GM23338 (cell line): ENCODE data around the gene C17orf50. TPM values are rescaled to one million over a fixed set of nuclear protein-coding genes. Genes with fewer than 3 reads are reported as not detected.

Source experiments
- ATAC-seq: fragments of 200-7000 bp; cut with Tn5 transposase; 3 replicates; pipeline ENCODE4 v1.9.1; 2020
- DNase-seq: peaks from one replicate; pipeline ENCODE4 v3.0.0-alpha.2; 2015; ENCODE audit warnings: low spot score
- H2AFZ ChIP-seq: fragments of 200-600 bp; sonication (generic); 2 replicates; pipeline ENCODE4 v1.8.0; 2016; ENCODE audit warnings: antibody characterized with exemption, mild to moderate bottlenecking, moderate library complexity
- H3F3A ChIP-seq: fragments of 200-600 bp; sonication (generic); replicated peaks from 2 replicates; pipeline ENCODE4 v1.8.0; 2017; ENCODE audit warnings: antibody characterized with exemption, mixed run types, low read depth
- H3K27ac ChIP-seq: fragments of 200-600 bp; sonication (generic); 2 replicates; pipeline ENCODE4 v1.6.1; 2016; ENCODE audit warnings: low read depth
- H3K27me3 ChIP-seq: fragments of 200-600 bp; sonication (generic); 2 replicates; pipeline ENCODE4 v1.8.0; 2016; ENCODE audit warnings: mild to moderate bottlenecking, mixed run types, moderate library complexity; ENCODE audit not compliant: insufficient read depth
- H3K36me3 ChIP-seq: fragments of 200-600 bp; sonication (generic); 2 replicates; pipeline ENCODE4 v1.8.0; 2016; ENCODE audit warnings: mild to moderate bottlenecking; ENCODE audit not compliant: insufficient read depth
- H3K4me1 ChIP-seq: fragments of 200-600 bp; sonication (generic); 2 replicates; pipeline ENCODE4 v1.8.0; 2016; ENCODE audit warnings: mild to moderate bottlenecking, moderate library complexity; ENCODE audit not compliant: insufficient read depth
- H3K4me2 ChIP-seq: fragments of 200-600 bp; sonication (generic); 2 replicates; pipeline ENCODE4 v1.7.1; 2017; ENCODE audit warnings: mixed run types
- H3K4me3 ChIP-seq: fragments of 200-600 bp; sonication (generic); 2 replicates; pipeline ENCODE4 v1.6.1; 2016; ENCODE audit warnings: mixed run types
- H3K79me2 ChIP-seq: fragments of 200-600 bp; sonication (generic); replicated peaks from 2 replicates; pipeline ENCODE4 v1.8.0; 2017; ENCODE audit warnings: mild to moderate bottlenecking; ENCODE audit not compliant: insufficient read depth
- H3K9me2 ChIP-seq: fragments of 200-600 bp; sonication (generic); 2 replicates; pipeline ENCODE4 v1.8.0; 2017; ENCODE audit not compliant: insufficient read depth
- H4K20me1 ChIP-seq: fragments of 200-600 bp; sonication (generic); replicated peaks from 2 replicates; pipeline ENCODE4 v1.8.0; 2017; ENCODE audit warnings: mild to moderate bottlenecking; ENCODE audit not compliant: insufficient read depth
- H3K27ac Mint-ChIP-seq: 2 replicates; pipeline ENCODE4 v1.8.0; 2020; ENCODE audit warnings: inconsistent platforms, mild to moderate bottlenecking, moderate library complexity, mixed read lengths
- H3K27me3 Mint-ChIP-seq: 3 replicates; pipeline ENCODE4 v1.8.0; 2022; ENCODE audit warnings: low read depth, mild to moderate bottlenecking, moderate library complexity, mixed read lengths, inconsistent platforms; ENCODE audit not compliant: insufficient read depth, poor library complexity
- H3K36me3 Mint-ChIP-seq: 3 replicates; pipeline ENCODE4 v1.8.0; 2021; ENCODE audit warnings: low read depth, mild to moderate bottlenecking, inconsistent platforms, moderate library complexity, mixed read lengths
- H3K4me1 Mint-ChIP-seq: 3 replicates; pipeline ENCODE4 v1.8.0; 2020; ENCODE audit warnings: mild to moderate bottlenecking, inconsistent platforms, mixed read lengths
- H3K4me3 Mint-ChIP-seq: 3 replicates; pipeline ENCODE4 v1.8.0; 2021; ENCODE audit warnings: moderate library complexity, mild to moderate bottlenecking, inconsistent platforms, mixed read lengths
- H3K9me3 Mint-ChIP-seq: 3 replicates; pipeline ENCODE4 v1.8.0; 2020; ENCODE audit warnings: moderate library complexity, mild to moderate bottlenecking, inconsistent platforms, mixed read lengths
- CREB1 ChIP-seq: fragments of 250-450 bp; sonication (Bioruptor Pico); IDR thresholded peaks from 2 replicates; pipeline ENCODE4 v1.5.0; 2020; ENCODE audit warnings: low read depth, mild to moderate bottlenecking, moderate library complexity
- CTCF ChIP-seq, 2 experiments: fragments of 200-600 bp in 1 of 2; sonication (generic) in 1 of 2; conservative IDR thresholded peaks; 2 replicates each; pipeline versions ENCODE4 v1.5.1 to v1.6.1; 2016 to 2017; ENCODE audit warnings: antibody characterized with exemption in 2 of 2, low read depth in 2 of 2, mild to moderate bottlenecking in 2 of 2, moderate library complexity in 1 of 2
- ETS1 ChIP-seq: IDR thresholded peaks from 2 replicates; pipeline ENCODE4 v1.6.1; 2016; ENCODE audit warnings: antibody characterized with exemption
- EZH2 ChIP-seq: fragments of 200-600 bp; sonication (generic); IDR thresholded peaks from one replicate; pipeline ENCODE4 v1.8.0; 2017; ENCODE audit warnings: antibody characterized with exemption, mild to moderate bottlenecking, low read depth; ENCODE audit not compliant: unreplicated experiment
- EZH2phosphoT487 ChIP-seq: fragments of 200-600 bp; sonication (generic); IDR thresholded peaks from one replicate; pipeline ENCODE4 v1.8.1; 2018; ENCODE audit warnings: antibody characterized with exemption; ENCODE audit not compliant: unreplicated experiment
- JUNB ChIP-seq: IDR thresholded peaks from one replicate; pipeline ENCODE4 v1.6.1; 2016; ENCODE audit warnings: antibody characterized with exemption; ENCODE audit not compliant: unreplicated experiment
- NANOG ChIP-seq: IDR thresholded peaks from 2 replicates; pipeline ENCODE4 v1.6.1; 2016; ENCODE audit warnings: antibody characterized with exemption, borderline replicate concordance
- POLR2AphosphoS5 ChIP-seq: IDR thresholded peaks from 2 replicates; pipeline ENCODE4 v1.6.1; 2016; ENCODE audit warnings: antibody characterized with exemption, low read depth
- STAT1 ChIP-seq: IDR thresholded peaks from one replicate; pipeline ENCODE4 v1.6.1; 2016; ENCODE audit warnings: antibody characterized with exemption; ENCODE audit not compliant: unreplicated experiment
- ZNF114 ChIP-seq: fragments of 250-450 bp; sonication (Bioruptor Pico); IDR thresholded peaks from 2 replicates; pipeline ENCODE4 v1.5.0; 2020; ENCODE audit warnings: mild to moderate bottlenecking, moderate library complexity
- ZNF331 ChIP-seq: fragments of 250-450 bp; sonication (Bioruptor Pico); IDR thresholded peaks from 2 replicates; pipeline ENCODE4 v1.5.0; 2020; ENCODE audit warnings: low read depth, mild to moderate bottlenecking, moderate library complexity
- ZNF462 ChIP-seq: fragments of 250-450 bp; sonication (Bioruptor Pico); IDR thresholded peaks from 2 replicates; pipeline ENCODE4 v1.5.0; 2020; ENCODE audit warnings: mild to moderate bottlenecking, moderate library complexity
- polyA plus RNA-seq: library from polyadenylated mRNA; unstranded; fragments of >200 nt; fragmentation: Nextera tagmentation; extraction: Ambion mirVana; gene quantifications from 2 replicates; pipeline ENCODE4 v1.2.1, GENCODE V29; 2016
- total RNA-seq: library from RNA; depleted of rRNA; stranded (reverse); fragments of >200 nt; shearing (Covaris generic); gene quantifications from 2 replicates; pipeline ENCODE4 v1.2.3, GENCODE V29; 2014
- TF ChIP-seq, protein P1 (sequence below): IDR thresholded peaks from one replicate; pipeline ENCODE4 v1.6.1; 2018; ENCODE audit warnings: antibody characterized with exemption; ENCODE audit not compliant: unreplicated experiment

The C17orf50 gene
- total and polyA plus RNA-seq, 2 experiments from 2014 or later: 0.74 to 1.6 TPM

DNA sequence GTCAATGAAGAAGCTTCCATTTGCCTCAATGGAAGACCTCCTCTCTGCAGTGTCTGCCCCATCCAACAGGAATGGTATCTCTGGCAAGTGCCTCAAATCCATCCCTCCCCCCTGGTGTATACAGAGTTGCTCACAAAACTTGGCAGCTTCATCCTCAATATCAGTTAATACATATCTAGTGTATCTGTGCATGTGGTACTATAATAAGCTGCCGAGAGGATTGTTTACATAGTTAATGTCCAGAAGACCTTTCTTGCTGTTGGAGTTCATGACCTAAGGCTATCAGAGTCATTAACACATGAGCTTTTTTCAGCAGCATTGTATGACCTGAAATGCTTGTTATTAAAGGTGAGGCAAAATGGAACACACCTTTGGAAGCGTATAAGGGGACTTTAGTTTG lies 43.2 kb upstream of the C17orf50 start:
- Histone ChIP-seq H3K4me3 (no peak overlapping the region), H3K27ac (no peak overlapping the region), H2AFZ (no peak overlapping the region), H3K36me3 (peaks cover 13% of the 10 kb centered on the region; the same call in 1 of the 2 replicates), H3K27me3 (no peaks in the 10 kb centered on the region), H3K4me2 (no peak overlapping the region), H3K9me2 (no peaks in the 10 kb centered on the region), H4K20me1 (peaks cover 4% of the 10 kb centered on the region), H3K4me1 (no peaks in the 10 kb centered on the region), H3K79me2 (no peaks in the 10 kb centered on the region), H3F3A (no peaks in the 10 kb centered on the region)
- no peaks in the 10 kb centered on the region for H3K9me3 Mint-ChIP-seq
- peaks cover 10% of the 10 kb centered on the region; the same call in 2 of the 3 replicates for H3K36me3 Mint-ChIP-seq
- DNase-seq (no peak), ATAC-seq (no peak)
- H3K4me3 Mint-ChIP-seq: no peak overlapping the region
- H3K4me1 Mint-ChIP-seq: no peaks in the 10 kb centered on the region
- no peak overlapping the region for H3K27ac Mint-ChIP-seq
- H3K27me3 Mint-ChIP-seq: no peaks in the 10 kb centered on the region
- TF ChIP-seq CTCF (conservative IDR thresholded peaks at IDR 0.05; ENCODE audit: low read depth in 2 of 2): no peak
- TF ChIP-seq, protein P1, sequence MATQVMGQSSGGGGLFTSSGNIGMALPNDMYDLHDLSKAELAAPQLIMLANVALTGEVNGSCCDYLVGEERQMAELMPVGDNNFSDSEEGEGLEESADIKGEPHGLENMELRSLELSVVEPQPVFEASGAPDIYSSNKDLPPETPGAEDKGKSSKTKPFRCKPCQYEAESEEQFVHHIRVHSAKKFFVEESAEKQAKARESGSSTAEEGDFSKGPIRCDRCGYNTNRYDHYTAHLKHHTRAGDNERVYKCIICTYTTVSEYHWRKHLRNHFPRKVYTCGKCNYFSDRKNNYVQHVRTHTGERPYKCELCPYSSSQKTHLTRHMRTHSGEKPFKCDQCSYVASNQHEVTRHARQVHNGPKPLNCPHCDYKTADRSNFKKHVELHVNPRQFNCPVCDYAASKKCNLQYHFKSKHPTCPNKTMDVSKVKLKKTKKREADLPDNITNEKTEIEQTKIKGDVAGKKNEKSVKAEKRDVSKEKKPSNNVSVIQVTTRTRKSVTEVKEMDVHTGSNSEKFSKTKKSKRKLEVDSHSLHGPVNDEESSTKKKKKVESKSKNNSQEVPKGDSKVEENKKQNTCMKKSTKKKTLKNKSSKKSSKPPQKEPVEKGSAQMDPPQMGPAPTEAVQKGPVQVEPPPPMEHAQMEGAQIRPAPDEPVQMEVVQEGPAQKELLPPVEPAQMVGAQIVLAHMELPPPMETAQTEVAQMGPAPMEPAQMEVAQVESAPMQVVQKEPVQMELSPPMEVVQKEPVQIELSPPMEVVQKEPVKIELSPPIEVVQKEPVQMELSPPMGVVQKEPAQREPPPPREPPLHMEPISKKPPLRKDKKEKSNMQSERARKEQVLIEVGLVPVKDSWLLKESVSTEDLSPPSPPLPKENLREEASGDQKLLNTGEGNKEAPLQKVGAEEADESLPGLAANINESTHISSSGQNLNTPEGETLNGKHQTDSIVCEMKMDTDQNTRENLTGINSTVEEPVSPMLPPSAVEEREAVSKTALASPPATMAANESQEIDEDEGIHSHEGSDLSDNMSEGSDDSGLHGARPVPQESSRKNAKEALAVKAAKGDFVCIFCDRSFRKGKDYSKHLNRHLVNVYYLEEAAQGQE: no peak
- TF ChIP-seq JUNB: no peak
- TF ChIP-seq CREB1 (CRISPR knock-in tag): no peak
- TF ChIP-seq ZNF462: no peak
- no peak for TF ChIP-seq EZH2phosphoT487
- no peak for TF ChIP-seq ZNF331 (CRISPR knock-in tag)
- TF ChIP-seq EZH2: no peak
- no peak for TF ChIP-seq POLR2AphosphoS5
- TF ChIP-seq STAT1: no peak
- TF ChIP-seq ZNF114 (CRISPR knock-in tag): no peak
- no peak for TF ChIP-seq ETS1
- no peak for TF ChIP-seq NANOG
